Liver (tissue), 9 donors: ENCODE data around the gene PLXNB1. TPM values are rescaled to one million over a fixed set of nuclear protein-coding genes. Genes with fewer than 3 reads are reported as not detected.

Experiments
- DNase-seq: peaks from one replicate; pipeline ENCODE4 v3.0.0-alpha.2; 2017; ENCODE audit warnings: low spot score
- H3K27ac ChIP-seq, 2 donors: one replicate each; pipeline ENCODE4 v1.7.0; 2013; ENCODE audit warnings: inconsistent platforms in 2 of 2, low read length in 2 of 2, control low read depth in 1 of 2, low read depth in 1 of 2, mild to moderate bottlenecking in 1 of 2
- H3K27me3 ChIP-seq, 4 donors: one replicate each; pipeline versions ENCODE4 v1.6.1 to v1.7.0; 2013; ENCODE audit warnings: low read length in 3 of 4, inconsistent platforms in 1 of 4, mild to moderate bottlenecking in 1 of 4, moderate library complexity in 1 of 4; ENCODE audit not compliant: control insufficient read depth in 4 of 4, insufficient read depth in 4 of 4
- H3K36me3 ChIP-seq, 4 donors: one replicate each; pipeline versions ENCODE4 v1.6.1 to v1.7.0; 2013; ENCODE audit warnings: low read length in 3 of 4, mild to moderate bottlenecking in 3 of 4, low read depth in 1 of 4, moderate library complexity in 1 of 4; ENCODE audit not compliant: control insufficient read depth in 4 of 4, insufficient read depth in 3 of 4
- H3K4me1 ChIP-seq, 4 donors: one replicate each; pipeline versions ENCODE4 v1.6.1 to v1.7.0; 2013; ENCODE audit warnings: low read length in 3 of 4, mild to moderate bottlenecking in 3 of 4, moderate library complexity in 1 of 4; ENCODE audit not compliant: control insufficient read depth in 4 of 4, insufficient read depth in 4 of 4
- H3K4me3 ChIP-seq, 3 donors: one replicate each; pipeline versions ENCODE4 v1.6.1 to v1.7.0; 2013; ENCODE audit warnings: low read length in 3 of 3, control low read depth in 1 of 3, low read depth in 1 of 3, mild to moderate bottlenecking in 1 of 3
- H3K9ac ChIP-seq, 2 donors: one replicate each; pipeline ENCODE4 v1.7.0; 2013; ENCODE audit warnings: low read length in 2 of 2, mild to moderate bottlenecking in 2 of 2, moderate library complexity in 2 of 2, control low read depth in 1 of 2, low read depth in 1 of 2
- H3K9me3 ChIP-seq, 4 donors: one replicate each; pipeline versions ENCODE4 v1.6.1 to v1.7.0; 2013; ENCODE audit warnings: low read length in 3 of 4; ENCODE audit not compliant: control insufficient read depth in 4 of 4
- EGR1 ChIP-seq, 2 donors: IDR thresholded peaks; 2 replicates each; pipeline ENCODE4 v1.6.1; 2016 to 2018; ENCODE audit warnings: antibody characterized with exemption in 2 of 2, low read depth in 2 of 2
- FOXA1 ChIP-seq: IDR thresholded peaks from 2 replicates; pipeline ENCODE4 v1.6.1; 2016; ENCODE audit warnings: antibody characterized with exemption
- FOXA2 ChIP-seq: IDR thresholded peaks from 2 replicates; pipeline ENCODE4 v1.6.1; 2016; ENCODE audit warnings: antibody characterized with exemption
- GABPA ChIP-seq, 2 donors: IDR thresholded peaks in 1 of 2; conservative IDR thresholded peaks in 1 of 2; 2 replicates each; pipeline ENCODE4 v1.6.1; 2016; ENCODE audit warnings: antibody characterized with exemption in 2 of 2, mild to moderate bottlenecking in 1 of 2, moderate library complexity in 1 of 2
- HNF4A ChIP-seq, 2 donors: conservative IDR thresholded peaks; 2 replicates each; pipeline ENCODE4 v1.6.1; 2016; ENCODE audit warnings: antibody characterized with exemption in 2 of 2, mild to moderate bottlenecking in 2 of 2
- HNF4G ChIP-seq: IDR thresholded peaks from 2 replicates; pipeline ENCODE4 v1.6.1; 2016; ENCODE audit warnings: antibody characterized with exemption
- JUND ChIP-seq, 2 donors: IDR thresholded peaks; 2 replicates each; pipeline ENCODE4 v1.6.1; 2016; ENCODE audit warnings: antibody characterized with exemption in 2 of 2
- NR2F2 ChIP-seq: IDR thresholded peaks from 2 replicates; pipeline ENCODE4 v1.6.1; 2016; ENCODE audit warnings: antibody characterized with exemption
- RAD21 ChIP-seq, 2 donors: IDR thresholded peaks; 2 replicates each; pipeline ENCODE4 v1.6.1; 2016; ENCODE audit warnings: antibody characterized with exemption in 2 of 2, mild to moderate bottlenecking in 2 of 2
- RXRA ChIP-seq, 2 donors: IDR thresholded peaks; 2 replicates each; pipeline ENCODE4 v1.6.1; 2017 to 2018; ENCODE audit warnings: antibody characterized with exemption in 2 of 2, mild to moderate bottlenecking in 1 of 2
- SP1 ChIP-seq: IDR thresholded peaks from 2 replicates; pipeline ENCODE4 v1.6.1; 2018; ENCODE audit warnings: antibody characterized with exemption, mild to moderate bottlenecking
- TAF1 ChIP-seq: conservative IDR thresholded peaks from 2 replicates; pipeline ENCODE4 v1.6.1; 2016; ENCODE audit warnings: antibody characterized with exemption, mild to moderate bottlenecking
- YY1 ChIP-seq: IDR thresholded peaks from 2 replicates; pipeline ENCODE4 v1.6.1; 2016; ENCODE audit warnings: antibody characterized with exemption, mild to moderate bottlenecking
- WGBS: extraction: QIAGEN DNeasy Blood & Tissue Kit; methylation state at CpG from one replicate; pipeline ENCODE4 v1.1.7; 2013; 5-methylcytosine and 5-hydroxymethylcytosine counted together
- polyA plus RNA-seq, 2 donors: library from polyadenylated mRNA; stranded (reverse) in 1 of 2; unstranded in 1 of 2; fragments of 200-250 nt in 1 of 2; fragments of >200 nt in 1 of 2; fragmentation: Nextera tagmentation in 1 of 2; extraction: Ambion mirVana in 1 of 2; gene quantifications; one replicate each; pipeline versions ENCODE4 v1.2.1 to v1.2.3, GENCODE V29; 2013 to 2015
- total RNA-seq, 2 donors: library from RNA; depleted of rRNA; stranded (reverse); fragments of >200 nt; gene quantifications; one replicate each; pipeline ENCODE4 v1.2.3, GENCODE V29; 2014
- TF ChIP-seq, protein P1 (sequence below): IDR thresholded peaks from 2 replicates; pipeline ENCODE4 v1.6.1; 2016; ENCODE audit warnings: antibody characterized with exemption, mild to moderate bottlenecking
- TF ChIP-seq, protein P2 (sequence below): IDR thresholded peaks from 2 replicates; pipeline ENCODE4 v1.6.1; 2016; ENCODE audit warnings: antibody characterized with exemption
- TF ChIP-seq, protein P3 (sequence below): IDR thresholded peaks from 2 replicates; pipeline ENCODE4 v1.6.1; 2016; ENCODE audit warnings: antibody characterized with exemption
- TF ChIP-seq, protein P4 (sequence below): IDR thresholded peaks from 2 replicates; pipeline ENCODE4 v1.6.1; 2016; ENCODE audit warnings: antibody characterized with exemption
- TF ChIP-seq, protein P5 (sequence below): fragments of 150-350 bp; IDR thresholded peaks from 2 replicates; pipeline ENCODE4 v1.5.1; 2017; ENCODE audit warnings: improper control_type of control experiment, low read depth, low read length; ENCODE audit not compliant: missing input control
- donor health status: healthy.
- donor health status: healthy.
- donor health status: healthy.
- donor health status: healthy.
- donor health status: healthy.

Gene PLXNB1
- total and polyA plus RNA-seq, 4 donors: 38.1 to 204 (median 72.9) TPM

DNA sequence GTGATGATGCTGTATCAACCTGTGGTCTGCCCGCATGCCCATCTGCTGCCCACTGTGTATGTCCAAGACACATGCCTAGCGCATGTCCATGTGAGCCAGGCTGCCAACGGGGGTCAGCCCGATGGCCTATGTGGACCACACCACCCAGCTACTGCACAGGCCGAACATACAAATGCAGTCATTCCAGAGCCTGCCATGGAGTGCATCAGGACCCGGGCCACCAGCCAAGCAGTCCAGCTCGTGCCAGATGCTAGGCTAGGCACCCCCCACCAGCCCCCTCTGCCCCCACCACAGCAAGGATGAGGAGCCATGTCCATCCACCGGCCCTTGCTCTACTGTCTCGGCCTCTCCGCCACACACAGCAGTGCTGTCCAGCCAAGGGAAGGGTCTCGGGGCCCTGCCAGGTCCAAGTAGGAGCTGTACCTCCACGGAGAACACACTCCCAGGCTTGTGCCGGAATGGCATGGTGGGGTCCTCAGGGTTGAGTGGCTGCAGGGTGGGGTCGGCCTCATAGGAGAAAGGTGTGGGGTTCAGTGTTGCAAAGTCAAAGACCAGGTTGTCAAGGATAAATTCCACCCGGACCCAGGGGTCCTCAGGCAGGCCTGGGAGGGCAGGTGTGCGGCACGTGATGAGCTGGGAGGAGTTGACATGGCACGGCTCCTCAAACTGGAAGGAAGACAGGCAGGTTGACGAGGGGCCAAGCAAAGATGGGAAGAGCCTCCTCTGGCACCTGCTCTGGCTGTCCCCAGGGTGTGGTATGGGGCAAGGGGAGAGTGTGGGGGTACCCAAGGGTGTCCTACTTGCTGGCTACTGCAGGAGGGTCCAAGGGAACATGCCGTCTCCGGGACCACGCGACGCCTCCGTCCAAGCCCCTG lies 15.3 kb downstream of the PLXNB1 start:
- WGBS: 90% methylated on average over 25 of the region's 25 CpGs
- H3K9me3 ChIP-seq: no peaks in the 10 kb centered on the region
- H3K4me1 ChIP-seq: no peaks in the 10 kb centered on the region
- TF ChIP-seq HNF4A (conservative IDR thresholded peaks at IDR 0.05) (no peak), GABPA (IDR thresholded peaks at IDR 0.05 in 1 of 2, conservative IDR thresholded peaks at IDR 0.05 in 1 of 2) (no peak), RAD21 (IDR thresholded peaks at IDR 0.05) (no peak), SP1 (no peak), YY1 (no peak), RXRA (IDR thresholded peaks at IDR 0.05) (no peak), HNF4G (no peak), NR2F2 (no peak), TAF1 (no peak), FOXA1 (no peak), JUND (IDR thresholded peaks at IDR 0.05) (no peak), EGR1 (IDR thresholded peaks at IDR 0.05; ENCODE audit: low read depth in 2 of 2) (no peak), FOXA2 (no peak)
- TF ChIP-seq, protein P1, sequence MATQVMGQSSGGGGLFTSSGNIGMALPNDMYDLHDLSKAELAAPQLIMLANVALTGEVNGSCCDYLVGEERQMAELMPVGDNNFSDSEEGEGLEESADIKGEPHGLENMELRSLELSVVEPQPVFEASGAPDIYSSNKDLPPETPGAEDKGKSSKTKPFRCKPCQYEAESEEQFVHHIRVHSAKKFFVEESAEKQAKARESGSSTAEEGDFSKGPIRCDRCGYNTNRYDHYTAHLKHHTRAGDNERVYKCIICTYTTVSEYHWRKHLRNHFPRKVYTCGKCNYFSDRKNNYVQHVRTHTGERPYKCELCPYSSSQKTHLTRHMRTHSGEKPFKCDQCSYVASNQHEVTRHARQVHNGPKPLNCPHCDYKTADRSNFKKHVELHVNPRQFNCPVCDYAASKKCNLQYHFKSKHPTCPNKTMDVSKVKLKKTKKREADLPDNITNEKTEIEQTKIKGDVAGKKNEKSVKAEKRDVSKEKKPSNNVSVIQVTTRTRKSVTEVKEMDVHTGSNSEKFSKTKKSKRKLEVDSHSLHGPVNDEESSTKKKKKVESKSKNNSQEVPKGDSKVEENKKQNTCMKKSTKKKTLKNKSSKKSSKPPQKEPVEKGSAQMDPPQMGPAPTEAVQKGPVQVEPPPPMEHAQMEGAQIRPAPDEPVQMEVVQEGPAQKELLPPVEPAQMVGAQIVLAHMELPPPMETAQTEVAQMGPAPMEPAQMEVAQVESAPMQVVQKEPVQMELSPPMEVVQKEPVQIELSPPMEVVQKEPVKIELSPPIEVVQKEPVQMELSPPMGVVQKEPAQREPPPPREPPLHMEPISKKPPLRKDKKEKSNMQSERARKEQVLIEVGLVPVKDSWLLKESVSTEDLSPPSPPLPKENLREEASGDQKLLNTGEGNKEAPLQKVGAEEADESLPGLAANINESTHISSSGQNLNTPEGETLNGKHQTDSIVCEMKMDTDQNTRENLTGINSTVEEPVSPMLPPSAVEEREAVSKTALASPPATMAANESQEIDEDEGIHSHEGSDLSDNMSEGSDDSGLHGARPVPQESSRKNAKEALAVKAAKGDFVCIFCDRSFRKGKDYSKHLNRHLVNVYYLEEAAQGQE: no peak
- TF ChIP-seq, protein P2, sequence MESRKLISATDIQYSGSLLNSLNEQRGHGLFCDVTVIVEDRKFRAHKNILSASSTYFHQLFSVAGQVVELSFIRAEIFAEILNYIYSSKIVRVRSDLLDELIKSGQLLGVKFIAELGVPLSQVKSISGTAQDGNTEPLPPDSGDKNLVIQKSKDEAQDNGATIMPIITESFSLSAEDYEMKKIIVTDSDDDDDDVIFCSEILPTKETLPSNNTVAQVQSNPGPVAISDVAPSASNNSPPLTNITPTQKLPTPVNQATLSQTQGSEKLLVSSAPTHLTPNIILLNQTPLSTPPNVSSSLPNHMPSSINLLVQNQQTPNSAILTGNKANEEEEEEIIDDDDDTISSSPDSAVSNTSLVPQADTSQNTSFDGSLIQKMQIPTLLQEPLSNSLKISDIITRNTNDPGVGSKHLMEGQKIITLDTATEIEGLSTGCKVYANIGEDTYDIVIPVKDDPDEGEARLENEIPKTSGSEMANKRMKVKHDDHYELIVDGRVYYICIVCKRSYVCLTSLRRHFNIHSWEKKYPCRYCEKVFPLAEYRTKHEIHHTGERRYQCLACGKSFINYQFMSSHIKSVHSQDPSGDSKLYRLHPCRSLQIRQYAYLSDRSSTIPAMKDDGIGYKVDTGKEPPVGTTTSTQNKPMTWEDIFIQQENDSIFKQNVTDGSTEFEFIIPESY: no peak
- TF ChIP-seq, protein P3, sequence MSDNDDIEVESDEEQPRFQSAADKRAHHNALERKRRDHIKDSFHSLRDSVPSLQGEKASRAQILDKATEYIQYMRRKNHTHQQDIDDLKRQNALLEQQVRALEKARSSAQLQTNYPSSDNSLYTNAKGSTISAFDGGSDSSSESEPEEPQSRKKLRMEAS: no peak
- TF ChIP-seq, protein P4, sequence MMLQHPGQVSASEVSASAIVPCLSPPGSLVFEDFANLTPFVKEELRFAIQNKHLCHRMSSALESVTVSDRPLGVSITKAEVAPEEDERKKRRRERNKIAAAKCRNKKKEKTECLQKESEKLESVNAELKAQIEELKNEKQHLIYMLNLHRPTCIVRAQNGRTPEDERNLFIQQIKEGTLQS: no peak
- TF ChIP-seq, protein P5, sequence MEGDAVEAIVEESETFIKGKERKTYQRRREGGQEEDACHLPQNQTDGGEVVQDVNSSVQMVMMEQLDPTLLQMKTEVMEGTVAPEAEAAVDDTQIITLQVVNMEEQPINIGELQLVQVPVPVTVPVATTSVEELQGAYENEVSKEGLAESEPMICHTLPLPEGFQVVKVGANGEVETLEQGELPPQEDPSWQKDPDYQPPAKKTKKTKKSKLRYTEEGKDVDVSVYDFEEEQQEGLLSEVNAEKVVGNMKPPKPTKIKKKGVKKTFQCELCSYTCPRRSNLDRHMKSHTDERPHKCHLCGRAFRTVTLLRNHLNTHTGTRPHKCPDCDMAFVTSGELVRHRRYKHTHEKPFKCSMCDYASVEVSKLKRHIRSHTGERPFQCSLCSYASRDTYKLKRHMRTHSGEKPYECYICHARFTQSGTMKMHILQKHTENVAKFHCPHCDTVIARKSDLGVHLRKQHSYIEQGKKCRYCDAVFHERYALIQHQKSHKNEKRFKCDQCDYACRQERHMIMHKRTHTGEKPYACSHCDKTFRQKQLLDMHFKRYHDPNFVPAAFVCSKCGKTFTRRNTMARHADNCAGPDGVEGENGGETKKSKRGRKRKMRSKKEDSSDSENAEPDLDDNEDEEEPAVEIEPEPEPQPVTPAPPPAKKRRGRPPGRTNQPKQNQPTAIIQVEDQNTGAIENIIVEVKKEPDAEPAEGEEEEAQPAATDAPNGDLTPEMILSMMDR: no peak
- no peak overlapping the region for H3K4me3 ChIP-seq
- peaks cover 25 to 100% (median 57%) of the 10 kb centered on the region in 4 donors for H3K36me3 ChIP-seq
- no peak for DNase-seq
- H3K9ac ChIP-seq: no peak overlapping the region
- H3K27me3 ChIP-seq: no peaks in the 10 kb centered on the region
- H3K27ac ChIP-seq: no peak overlapping the region
